H1 (cell line): ENCODE measurements around the gene CTNS. TPM values are rescaled to one million over a fixed set of nuclear protein-coding genes. Genes with fewer than 3 reads are reported as not detected.

Experiments
- HDAC2 ChIP-seq, 2 experiments: fragments of 300-600 bp in 1 of 2; sonication (generic) in 1 of 2; IDR thresholded peaks; 2 replicates each; pipeline ENCODE4 v1.6.1; 2011 to 2012; ENCODE audit warnings: low read depth in 2 of 2, low read length in 2 of 2, mild to moderate bottlenecking in 2 of 2, moderate library complexity in 2 of 2, borderline replicate concordance in 1 of 2, inconsistent platforms in 1 of 2
- POLR2AphosphoS5 ChIP-seq: IDR thresholded peaks from 2 replicates; pipeline ENCODE4 v1.6.1; 2011; ENCODE audit warnings: low read depth, low read length
- RFX5 ChIP-seq: IDR thresholded peaks from 2 replicates; pipeline ENCODE4 v1.6.1; 2011; ENCODE audit warnings: low read depth, low read length, improper control_type of control experiment, borderline replicate concordance
- TCF12 ChIP-seq: IDR thresholded peaks from 2 replicates; pipeline ENCODE4 v1.6.1; 2011; ENCODE audit warnings: low read depth, mild to moderate bottlenecking, low read length
- polyA plus RNA-seq, 7 experiments: library from polyadenylated mRNA; depleted of rRNA in 3 of 7; stranded (reverse) in 5 of 7; unstranded in 2 of 7; fragments of >200 nt in 5 of 7; fragments of 200-250 nt in 2 of 7; gene quantifications; 1 replicate in 5 of 7; 2 replicates in 1 of 7; 4 replicates in 1 of 7; pipeline versions ENCODE4 v1.2.1 to v1.2.3, GENCODE V29; 2011 to 2013; ENCODE audit warnings: missing spikeins in 2 of 7, mixed read lengths in 2 of 7
- total RNA-seq: library from RNA; stranded (reverse); fragmentation: NEBNext Ultra II Directional; extraction: Animal tissue kit (Norgen Biotek cat#: 25700); gene quantifications from 2 replicates; pipeline ENCODE4 v1.2.1, GENCODE V29; 2021
- TF ChIP-seq, protein P1 (sequence below): IDR thresholded peaks from 2 replicates; pipeline ENCODE4 v1.6.1; 2012; ENCODE audit warnings: inconsistent platforms

The CTNS gene
- total and polyA plus RNA-seq, 2 of the 8 experiments (the other 6 are each of a cell fraction or from before 2014, with no cell fraction given) = 11.6 to 12.9 TPM

DNA sequence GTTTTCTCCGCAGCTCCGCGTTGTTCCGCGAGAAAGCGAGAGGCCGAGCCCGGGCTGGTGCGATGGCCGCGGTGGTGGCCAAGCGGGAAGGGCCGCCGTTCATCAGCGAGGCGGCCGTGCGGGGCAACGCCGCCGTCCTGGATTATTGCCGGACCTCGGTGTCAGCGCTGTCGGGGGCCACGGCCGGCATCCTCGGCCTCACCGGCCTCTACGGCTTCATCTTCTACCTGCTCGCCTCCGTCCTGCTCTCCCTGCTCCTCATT, 32.5 kb downstream of the CTNS start (continued):
- TF ChIP-seq, protein P1, sequence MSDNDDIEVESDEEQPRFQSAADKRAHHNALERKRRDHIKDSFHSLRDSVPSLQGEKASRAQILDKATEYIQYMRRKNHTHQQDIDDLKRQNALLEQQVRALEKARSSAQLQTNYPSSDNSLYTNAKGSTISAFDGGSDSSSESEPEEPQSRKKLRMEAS = no peak
- no peak for TF ChIP-seq TCF12
- no peak for TF ChIP-seq RFX5
- no peak for TF ChIP-seq POLR2AphosphoS5
- TF ChIP-seq HDAC2 (IDR thresholded peaks at IDR 0.05; ENCODE audit: borderline replicate concordance in 1 of 2, low read depth in 2 of 2, low read length in 2 of 2) = 0 out of 4 replicates have a peak, but pooled peaks of 1 of the 2 experiments have one; percentile 12
